NCI-H526 treated with DMSO at 0.1 percent for 48 hours (cell line): ENCODE measurements around the gene LYSET.
"Not testable (repeated sequence)": the region's sequence is repeated elsewhere in the genome, so short reads cannot be mapped to it uniquely, and the experiment has no call there.

Experiments used
- DNase-seq: peaks from one replicate; lab custom pipeline; 2025; lab: John Stamatoyannopoulos, UW

Gene LYSET

DNA sequence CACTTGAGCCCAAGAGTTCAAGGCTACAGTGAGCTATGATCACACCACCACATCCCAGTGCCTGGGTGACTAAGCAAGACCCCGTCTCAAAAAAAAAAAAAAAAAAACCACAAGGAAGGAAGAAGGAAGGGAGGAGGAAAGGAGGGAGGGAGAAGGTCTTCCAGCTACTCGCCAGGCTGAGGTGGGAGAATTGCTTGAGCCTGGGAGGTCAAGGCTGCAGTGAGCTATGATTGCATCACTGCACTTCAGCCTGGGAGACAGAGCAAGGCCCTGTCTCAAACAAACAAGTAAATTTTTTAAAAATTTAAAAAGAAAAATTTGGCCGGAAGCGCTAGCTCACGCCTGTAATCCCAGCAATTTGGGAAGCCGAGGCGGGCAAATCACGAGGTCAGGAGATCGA lies 16.5 kb upstream of the LYSET start:
- not testable (repeated sequence) for DNase-seq

DNA sequence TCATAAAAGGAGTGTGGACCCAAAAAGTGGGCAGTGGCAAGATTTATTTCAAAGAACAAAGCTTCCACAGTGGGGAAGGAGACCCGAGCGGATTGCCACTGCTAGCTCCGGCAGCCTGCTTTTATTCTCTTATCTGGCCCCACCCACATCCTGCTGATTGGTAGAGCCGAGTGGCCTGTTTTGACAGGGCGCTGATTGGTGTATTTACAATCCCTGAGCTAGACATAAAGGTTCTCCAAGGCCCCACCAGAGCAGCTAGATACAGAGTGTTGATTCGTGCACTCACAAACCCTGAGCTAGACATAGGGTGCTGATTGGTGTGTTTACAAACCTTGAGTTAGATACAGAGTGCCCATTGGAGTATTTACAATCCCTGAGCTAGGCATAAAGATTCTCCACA lies 15.5 kb upstream of the LYSET start:
- DNase-seq: not testable (repeated sequence)

DNA sequence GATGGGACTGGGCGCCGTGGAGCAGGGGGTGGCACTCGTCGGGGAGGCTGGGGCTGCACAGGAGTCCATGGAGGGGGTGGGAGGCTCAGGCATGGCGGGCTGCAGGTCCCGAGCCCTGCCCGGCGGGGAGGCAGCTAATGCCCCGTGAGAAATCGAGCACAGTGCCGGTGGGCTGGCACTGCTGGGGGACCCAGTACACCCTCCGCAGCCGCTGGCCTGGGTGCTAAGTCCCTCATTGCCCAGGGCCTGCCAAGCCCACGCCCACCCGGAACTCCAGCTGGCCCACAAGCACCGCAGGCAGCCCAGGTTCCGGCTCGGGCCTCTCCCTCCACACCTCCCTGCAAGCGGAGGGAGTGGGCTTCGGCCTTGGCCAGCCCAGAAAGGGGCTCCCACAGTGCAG lies 15.0 kb upstream of the LYSET start:
- not testable (repeated sequence) for DNase-seq

DNA sequence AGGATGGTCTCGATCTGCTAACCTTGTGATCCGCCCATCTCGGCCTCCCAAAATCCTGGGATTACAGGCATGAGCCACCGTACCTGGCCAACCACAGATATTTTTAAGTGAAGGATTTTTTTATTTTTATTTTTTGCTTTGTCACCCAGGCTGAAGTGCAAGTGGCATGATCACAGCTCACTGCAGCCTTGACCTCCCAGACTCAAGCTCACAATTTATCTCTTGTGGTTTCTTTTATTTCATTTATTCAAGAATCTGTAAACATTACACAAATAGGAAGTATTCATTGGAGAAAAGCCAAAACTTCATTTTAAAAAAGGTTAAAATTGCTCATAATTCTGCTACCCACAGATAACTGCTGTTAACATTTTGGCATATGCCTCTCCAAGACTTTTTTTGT lies 13.7 kb upstream of the LYSET start:
- DNase-seq: no peak

DNA sequence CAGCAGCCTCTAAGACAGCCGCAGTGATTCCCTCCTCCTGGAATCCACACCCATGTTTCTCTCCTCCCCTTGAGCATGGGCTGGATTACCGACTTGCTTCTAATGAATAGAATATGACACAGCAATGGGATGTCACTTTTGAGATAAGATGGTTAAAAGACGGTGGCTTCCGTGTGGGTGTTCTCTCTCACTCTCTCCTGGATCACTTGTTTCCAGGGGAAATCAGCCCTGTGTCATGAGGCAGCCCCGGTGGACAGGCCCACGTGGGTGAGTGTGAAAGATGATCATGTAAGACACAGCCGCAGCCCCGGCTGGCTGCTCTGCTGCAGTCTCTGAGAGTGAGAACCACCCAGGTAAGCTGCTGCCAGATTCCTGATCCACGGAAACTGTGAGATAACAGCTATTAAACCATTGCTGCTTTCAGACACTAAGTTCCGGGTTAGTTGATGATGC lies 11.1 kb upstream of the LYSET start:
- DNase-seq: no peak

DNA sequence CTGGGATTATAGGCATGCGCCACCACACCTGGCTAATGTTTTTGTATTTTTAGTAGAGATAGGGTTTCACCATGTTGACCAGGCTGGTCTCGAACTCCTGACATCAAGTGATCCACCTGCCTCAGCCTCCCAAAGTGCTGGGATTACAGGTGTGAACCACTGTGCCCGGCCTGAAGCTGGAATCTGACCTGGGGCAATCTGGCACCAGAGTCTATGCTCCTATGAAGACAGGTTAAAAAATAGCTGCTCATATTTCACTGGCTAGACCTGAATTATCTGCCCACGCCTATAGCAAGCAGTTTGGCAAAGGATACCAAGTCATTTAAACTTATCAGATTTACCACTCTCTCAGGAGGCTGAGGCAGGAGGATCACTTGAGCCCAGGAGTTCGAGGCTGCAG lies 10.4 kb upstream of the LYSET start:
- DNase-seq: not testable (repeated sequence)

DNA sequence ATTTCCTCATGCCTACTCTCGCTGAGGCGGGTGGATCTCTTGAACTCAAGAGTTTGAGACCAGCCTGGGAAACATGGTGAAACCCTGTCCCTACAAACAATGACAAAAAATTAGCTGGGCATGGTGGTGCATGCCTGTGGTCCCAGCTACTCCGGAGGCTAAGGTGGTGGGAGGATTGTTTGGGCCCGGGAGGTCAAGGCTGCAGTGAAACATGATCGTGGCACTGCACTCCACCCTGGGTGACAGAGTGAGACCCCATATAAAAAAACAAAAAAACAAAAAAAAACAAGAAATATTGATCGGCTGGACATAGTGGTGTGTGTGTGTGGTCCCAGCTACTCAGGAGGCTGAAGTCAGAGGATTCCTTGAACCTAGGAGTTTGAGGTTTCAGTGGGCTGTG lies 9.6 kb upstream of the LYSET start:
- DNase-seq: no peak

DNA sequence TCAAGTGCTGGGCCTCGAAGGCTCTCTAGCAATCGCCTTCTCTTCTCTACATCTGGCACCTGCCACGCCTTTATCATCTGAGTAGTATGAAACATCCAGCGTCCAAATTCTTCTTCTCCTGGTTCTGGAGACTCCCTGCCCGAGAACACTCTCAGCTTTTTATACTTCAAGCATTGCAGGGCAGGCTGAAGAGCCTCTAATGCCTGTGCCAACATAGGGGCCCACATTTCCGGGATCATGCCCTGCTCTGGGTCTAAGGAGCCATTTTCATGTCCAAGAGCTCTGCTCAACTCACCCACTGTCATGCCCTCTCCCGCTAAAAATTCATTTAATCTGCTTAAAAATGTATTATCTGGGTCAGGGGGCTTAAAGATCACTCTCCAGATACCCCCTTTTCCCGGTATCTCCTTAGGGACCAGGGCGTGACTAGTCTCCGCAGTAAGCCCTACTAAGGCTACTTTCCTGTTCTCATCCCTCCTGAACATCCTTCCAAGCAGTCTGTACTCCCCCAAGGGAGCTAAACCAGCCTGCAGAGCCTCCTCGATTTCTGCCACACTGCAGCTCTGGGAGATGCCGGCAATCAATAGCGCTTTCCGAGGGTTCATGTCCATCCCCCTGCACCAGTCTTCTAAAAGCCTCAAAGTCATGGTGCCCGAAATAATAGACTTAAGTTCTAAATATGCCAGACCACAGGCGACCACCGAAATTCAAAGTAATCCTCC lies 1.4 kb upstream of the LYSET start:
- no peak for DNase-seq

DNA sequence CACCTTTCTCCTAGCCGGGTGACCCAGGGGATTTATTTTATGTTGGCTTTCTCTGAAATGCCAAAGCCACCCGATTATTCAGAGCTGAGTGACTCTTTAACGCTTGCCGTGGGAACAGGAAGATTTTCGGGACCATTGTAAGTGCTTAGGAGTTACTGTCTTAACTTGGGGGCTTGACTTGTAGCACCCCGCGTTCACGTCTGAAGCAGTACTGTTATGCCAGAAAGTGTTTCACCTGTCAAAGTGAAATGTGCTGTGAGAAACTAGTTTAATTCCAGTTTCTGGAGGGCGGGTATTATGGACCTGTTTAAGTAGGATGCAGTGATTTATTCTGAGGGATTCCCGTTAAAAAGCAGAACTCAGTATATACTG lies 218 bp downstream of the LYSET start:
- DNase-seq: no peak

DNA sequence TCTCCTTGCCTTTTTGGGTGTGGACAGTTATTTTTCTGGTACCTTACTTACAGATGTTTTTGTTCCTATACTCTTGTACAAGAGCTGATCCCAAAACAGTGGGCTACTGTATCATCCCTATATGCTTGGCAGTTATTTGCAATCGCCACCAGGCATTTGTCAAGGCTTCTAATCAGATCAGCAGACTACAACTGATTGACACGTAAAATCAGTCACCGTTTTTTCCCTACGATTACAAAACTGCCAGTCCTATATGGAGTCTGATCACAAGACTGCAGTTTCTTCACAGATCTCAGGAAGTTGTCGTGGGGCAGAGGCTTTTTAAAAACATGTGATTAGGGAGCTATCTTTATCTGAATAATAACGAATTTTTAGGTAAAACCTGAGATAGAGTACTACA lies 1.3 kb downstream of the LYSET start:
- no peak for DNase-seq

DNA sequence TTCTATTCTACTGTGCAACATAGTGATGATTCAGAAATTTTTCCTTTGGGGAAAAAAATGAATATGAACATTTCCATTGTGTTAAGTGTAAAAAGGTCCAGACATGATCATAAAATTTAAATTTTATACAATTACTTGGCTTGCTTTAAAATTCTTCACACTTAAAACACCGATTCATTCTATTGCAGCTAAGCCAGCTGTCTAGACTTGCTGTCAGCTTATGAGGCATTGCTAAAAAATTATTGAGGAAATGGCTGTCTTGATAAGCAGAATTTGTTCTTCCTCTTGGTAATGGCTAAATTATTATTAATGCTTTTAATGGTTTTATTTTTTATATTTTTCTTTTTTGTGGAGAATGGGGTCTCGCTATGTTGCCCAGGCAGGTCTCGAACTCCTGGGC lies 1.8 kb downstream of the LYSET start:
- DNase-seq: no peak

DNA sequence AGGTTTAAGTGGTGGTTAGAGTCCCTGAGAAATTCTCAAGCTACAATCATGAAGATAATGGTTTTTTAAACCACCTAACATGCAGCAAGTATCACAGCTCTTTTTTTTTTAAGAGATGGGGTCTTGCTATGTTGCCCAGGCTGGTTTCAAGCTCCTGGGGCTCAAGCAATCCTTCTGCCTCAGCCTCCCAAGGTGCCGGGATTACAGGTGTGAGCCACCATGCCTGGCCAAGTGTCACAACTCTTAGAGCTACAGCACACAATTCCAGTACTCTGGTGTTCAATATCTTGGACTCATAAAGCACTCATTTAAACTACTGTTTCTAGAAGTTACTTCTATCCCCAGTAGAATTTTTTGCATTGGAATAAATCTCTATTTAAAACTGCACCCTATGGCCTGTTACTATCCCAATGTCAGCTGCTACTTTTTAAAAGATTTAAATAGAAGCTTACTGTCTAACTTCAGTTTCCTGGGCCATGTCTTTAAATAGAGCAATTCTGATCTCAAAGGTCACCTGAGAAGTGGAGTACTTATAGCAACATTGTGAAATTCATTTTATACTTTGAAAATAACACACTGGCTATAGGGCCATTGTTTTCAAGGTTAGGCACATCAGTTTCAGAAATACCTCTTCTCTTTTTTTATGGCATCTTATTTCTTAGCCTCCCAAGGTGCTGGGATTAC lies 10.3 kb downstream of the LYSET start:
- no peak for DNase-seq

DNA sequence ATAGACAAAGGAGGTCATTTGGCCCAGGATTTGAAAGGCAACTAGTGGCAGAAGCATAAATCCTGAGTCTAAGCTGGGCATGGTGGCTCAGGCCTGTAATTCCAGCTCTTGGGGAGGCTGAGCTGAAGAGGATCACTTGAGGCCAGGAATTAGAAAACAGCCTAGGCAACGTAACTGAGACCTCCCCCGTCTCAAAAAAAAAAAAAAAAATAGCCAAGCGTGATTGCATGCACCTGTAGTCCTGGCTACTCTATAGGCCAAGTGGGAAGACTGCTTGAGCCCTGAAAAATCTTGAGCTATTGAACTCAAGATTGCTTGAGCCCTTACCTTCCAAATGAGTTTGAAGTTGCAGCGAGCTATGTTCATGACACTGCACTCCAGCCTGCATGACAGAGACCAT lies 13.9 kb downstream of the LYSET start:
- DNase-seq: no peak

DNA sequence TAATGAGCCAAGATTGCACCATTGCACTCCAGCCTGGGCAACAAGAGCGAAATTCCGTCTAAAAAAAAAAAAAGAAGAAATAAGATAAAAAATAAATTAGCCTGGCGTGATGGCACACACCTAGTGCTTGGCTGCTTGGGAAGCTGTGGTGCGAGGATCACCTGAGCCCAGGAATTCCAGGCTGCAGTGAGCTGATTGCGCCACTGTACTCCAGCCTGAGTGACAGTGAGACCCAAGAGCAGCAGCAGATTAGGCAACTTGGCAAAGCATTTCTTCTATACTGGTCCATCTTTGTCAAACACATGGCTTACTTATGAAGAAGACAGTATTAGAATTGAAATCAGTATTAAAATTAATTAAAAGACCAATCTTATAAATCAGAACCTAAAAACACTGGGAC lies 15.4 kb downstream of the LYSET start:
- no peak for DNase-seq

DNA sequence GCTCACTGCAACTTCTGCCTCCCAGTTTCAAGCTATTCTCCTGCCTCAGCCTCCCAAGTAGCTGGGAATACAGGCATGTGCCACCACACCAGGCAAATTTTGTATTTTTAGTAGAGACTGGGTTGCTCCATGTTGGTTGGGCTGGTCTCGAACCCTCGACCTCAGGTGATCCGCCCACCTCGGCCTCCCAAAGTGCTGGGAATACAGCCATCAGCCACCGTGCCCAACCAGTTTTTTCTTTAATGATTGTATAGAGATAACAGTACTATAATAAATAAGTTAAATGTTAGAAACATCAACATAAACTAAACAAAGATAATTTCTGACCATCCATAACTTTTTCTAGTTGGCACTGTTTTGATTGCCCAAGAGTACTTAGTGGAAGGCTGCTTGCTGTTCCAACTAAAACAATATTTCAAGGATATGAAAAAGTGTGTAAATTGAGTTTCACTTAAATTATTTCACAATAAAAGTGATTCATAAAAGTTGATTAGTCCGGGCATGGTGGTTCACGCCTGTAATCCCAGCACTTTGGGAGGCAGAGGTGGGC lies 16.1 kb downstream of the LYSET start:
- DNase-seq: no peak

DNA sequence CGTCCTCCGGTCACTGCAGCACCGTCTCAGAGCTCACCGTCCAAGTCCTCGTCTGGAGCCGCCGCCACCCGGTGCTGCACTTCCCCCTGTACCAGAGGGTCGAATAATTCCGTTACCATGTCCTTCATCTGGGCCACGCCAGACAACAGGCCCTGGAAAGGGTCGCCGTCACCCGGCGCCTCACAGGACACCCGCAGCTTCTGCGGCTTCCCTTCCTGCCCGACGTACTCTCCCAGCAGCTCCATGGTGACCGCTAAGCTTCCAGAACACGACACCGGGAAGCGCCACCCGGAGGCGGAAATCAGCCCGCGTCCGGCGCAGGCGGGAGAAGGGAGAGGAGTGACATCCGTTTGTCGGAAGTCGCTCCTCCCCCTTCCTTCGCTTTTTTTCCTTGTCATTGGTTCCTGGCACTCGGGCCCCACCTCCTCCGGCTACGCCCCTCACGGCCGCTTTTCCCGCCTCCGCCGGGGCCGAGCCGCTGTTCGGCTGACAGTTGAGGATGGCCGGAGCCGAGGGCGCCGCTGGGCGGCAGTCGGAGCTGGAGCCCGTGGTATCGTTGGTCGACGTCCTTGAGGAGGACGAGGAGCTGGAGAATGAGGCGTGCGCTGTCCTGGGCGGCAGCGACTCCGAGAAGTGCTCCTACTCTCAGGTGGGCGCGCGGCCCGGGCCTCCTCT lies 21.8 kb downstream of the LYSET start, which contains the start of the genes GON7 and UBR7:
Gene GON7 (minus strand): TSS at position 273 of the 675 bp plus-strand sequence. CDS start 28 bp downstream, at position 245.
Gene UBR7 (plus strand): TSS at position 464 of the 675 bp plus-strand sequence. CDS start 36 bp downstream, at position 500.
- peak; percentile 93 for DNase-seq

DNA sequence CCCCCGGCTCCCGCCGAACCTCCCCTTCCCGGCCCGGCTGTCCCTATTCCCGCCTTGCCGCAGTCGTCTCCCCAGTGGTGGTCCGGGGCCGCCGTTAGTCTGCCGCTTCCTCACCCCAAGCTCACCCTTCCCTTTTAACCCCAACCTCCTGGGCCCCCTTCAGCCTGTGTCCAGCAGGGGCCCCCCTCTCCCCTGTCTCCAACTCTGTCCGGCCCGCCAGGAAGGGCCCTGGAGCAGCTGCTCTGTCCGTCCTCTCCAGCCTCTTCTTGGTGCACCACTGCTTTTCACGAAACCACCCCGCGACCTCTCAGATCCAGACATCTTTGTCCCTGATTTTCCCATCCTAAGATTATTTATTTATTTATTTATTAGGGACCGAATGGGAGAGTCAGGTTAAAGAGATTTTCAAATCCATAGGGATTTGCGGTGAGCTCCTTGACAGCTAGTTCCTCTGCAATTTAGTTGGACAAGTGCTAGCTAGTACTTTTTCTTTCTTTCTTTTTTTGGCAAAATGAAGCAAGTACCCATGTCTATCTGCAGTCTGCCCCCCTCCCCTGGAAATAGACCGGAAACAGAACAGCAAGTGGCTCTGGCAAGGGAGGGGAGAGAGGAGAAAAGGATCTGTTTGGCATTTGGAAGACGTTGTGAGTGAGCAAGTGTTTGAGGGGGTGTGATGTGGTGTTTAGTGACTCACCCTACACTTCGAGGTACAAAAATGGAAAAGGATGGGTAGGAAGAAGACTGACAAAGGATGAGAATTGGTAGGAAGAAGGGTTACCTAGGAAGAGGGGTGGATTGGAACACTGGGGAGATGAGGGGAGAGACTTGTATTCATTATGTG lies 22.6 kb downstream of the LYSET start:
- DNase-seq: peak; percentile 19

DNA sequence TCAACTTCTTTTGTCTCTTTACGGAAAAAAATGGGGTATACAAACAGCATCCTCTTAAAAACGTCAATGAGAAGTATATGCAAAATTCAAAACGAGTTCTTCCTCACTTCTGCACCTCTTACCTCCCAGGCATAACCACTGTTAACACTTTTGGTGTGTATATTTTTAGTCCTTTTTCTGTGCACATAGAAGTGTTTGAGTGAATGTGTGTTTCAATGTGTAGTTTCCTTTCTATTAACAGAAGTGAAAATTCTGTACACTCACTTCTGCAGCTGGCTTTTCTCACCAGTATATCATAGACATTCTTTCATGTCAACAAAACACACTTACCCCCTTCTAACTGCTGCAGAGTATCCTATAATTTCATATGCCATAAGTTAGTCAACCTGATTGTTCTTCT lies 27.3 kb downstream of the LYSET start:
- DNase-seq: no peak

DNA sequence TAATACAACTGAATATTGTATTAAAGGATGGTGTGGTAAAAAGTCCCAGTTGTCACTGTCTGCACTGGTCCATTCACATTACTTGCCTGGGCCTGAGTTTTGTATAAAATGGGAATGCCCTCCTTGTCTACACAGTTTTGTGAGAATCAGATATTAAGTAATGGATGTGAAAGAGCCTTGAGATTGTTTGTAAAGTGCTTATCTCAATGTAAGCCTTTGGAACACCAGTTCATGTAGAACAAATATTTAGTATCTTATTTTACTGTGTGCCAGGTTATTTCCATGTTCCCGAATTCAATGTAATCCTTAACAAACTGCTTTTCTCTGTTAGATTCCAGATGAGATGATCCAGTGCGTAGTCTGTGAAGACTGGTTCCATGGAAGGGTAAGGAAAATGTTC lies 29.5 kb downstream of the LYSET start:
- DNase-seq: no peak

DNA sequence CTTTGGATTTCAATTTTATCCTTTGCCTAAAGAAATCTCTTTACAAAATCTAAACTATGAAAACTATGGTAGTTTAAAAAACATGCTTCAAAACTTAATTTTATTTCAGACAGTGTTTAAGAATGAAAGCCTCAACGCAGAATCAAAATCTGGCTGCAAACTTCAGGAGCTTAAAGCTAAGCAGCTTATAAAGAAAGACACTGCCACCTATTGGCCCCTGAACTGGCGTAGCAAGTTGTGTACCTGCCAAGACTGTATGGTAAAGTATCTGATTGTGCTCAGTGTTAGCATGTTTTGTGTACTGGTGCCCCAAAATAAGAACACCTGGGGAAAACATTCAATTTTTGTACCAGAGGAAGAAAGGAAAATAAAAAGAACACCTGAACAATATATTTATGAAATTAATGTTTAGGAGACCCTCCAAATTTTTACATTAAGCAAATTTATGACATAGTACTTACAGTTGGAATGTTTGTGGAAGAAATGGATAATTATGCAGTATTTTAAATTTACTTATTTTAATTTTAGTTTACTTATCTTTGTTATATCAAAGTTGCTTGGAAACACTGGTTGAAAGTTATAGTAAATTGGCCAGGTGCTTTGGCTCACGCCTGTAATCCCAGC lies 34.1 kb downstream of the LYSET start:
- DNase-seq: peak; percentile 19

DNA sequence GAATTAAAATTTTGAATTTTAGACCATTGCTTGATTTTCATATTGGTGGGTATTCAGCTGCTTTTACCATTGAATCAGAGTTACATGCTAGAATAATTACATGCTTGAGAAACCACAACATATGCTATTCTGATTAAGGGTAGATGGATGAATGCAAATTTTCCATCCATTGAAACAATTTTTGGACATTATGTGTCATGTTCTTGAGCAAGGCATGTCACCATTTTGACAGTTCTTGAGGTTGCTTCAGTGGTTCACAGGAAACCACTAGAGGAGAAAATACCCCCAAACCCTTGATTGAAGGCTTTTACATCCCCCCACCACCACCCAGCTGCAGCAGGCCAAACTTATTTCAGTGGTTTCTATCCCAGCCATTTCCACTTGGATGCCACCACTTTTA lies 35.4 kb downstream of the LYSET start:
- no peak for DNase-seq
